Stimulated activated CD4-positive, alpha-beta T cell treated with anti-CD3 and anti-CD28 coated beads, TNF-alpha, amount 100 ng/mL, for 48 hours (primary cell): ENCODE data around the gene HOXB1.
"Not testable (repeated sequence)": the region's sequence is repeated elsewhere in the genome, so short reads cannot be mapped to it uniquely, and the experiment has no call there.

Source experiments
- DNase-seq, 3 donors: peaks; one replicate each; pipeline ENCODE4 v3.0.0-alpha.2; 2020; ENCODE audit warnings: low read depth in 3 of 3

The HOXB1 gene

DNA sequence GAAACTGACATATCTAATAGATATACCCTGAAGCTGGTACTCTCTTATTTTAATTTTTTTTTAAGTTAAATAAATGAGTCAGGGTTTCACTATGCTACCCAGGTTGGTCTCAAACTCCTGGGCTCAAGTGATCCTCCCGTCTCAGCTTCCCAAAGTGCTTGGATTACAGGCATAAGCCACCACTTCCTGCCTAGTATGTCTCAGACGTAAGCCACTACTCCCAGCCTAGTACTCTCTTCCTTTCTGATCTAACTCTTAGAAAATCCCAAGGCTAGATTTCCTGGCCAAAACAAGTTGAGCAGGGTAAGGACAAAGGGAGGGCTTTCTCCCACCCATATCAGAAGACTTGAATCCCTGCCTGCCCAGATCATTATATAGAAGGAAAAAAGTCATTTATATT lies 33.7 kb downstream of the HOXB1 start:
- DNase-seq = no peak

GRCh38 chr17:48494335-48494734 lies 36.5 kb downstream of the HOXB1 start:
- DNase-seq = no peak

DNA sequence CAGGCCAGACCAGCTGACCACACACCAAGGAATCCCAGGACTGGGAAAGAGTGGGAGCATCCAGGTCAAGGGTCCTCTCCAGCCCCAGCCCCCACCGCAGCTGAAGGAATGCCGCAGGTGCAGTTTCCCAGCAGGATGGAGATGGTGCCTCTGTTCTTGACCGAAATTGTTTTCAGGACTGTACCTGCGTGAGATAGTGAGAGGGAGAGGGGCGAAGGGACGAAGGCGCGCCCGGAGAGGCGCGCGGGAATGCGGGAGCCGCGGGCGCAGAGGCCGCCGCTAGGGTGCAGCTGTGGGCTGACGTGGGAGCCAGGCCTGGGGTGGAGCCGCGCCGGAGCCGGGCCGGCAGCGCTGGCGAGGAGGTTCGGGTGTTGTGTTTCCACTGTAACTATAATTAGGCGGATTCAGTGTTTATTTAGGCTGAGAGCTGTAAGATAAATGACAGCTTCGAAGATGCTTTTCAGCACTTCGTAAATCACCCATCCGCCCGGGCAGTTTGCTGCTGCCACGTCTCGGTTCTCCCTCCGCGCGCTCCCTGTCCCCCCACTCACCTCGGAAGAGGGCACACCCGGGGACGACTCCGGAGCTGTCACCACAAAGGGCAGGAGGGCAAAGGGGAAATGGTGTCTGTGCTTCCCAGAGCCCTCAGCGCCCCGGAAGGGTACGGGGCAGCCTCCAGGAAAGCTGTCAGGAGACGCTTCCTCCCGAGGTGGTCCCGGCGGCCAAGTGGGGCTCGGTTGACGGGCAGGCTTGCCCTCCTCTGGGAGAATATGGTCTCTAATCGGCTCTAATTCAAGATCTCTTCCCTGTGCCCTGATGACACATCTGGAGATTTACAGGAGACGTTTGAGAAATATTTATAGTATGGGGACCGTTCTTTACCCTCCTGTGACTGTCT lies 38.2 kb downstream of the HOXB1 start:
- peak in 2 of 3 donors; percentile 46 to 60 for DNase-seq

DNA sequence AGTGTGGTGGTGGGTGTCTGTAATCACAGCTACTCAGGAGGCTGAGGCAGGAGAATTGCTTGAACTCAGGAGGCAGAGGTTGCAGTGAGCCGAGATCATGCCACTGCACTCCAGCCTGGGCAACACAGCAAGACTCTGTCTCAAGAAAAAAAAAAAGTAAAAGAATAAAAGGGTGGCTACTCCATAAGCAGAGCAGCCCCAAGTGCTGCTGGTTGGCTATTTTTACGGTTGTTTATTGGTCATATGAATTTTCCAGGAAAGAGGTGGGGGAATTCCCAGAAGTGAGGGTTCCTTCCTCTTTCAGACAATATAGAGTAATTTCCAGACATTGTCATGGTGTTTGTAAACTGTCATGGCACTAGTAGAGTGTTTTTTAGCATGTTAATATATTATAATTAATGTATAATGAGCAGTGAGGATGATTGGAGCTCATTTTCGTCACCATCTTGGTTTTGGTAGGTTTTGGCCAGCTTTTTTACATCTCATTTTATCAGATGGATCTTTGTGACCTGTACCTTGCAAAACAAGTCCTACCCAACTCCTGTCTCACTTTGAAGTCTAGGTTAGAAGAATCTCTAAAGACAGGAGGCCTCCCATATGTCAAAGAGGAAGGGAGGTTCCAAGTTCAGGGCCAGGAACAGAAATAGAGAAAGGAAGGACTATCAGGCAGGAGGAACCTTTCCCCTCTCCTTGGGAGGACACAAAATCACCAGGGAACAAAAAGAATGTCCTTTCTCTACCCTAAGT lies 39.1 kb downstream of the HOXB1 start:
- no peak for DNase-seq

DNA sequence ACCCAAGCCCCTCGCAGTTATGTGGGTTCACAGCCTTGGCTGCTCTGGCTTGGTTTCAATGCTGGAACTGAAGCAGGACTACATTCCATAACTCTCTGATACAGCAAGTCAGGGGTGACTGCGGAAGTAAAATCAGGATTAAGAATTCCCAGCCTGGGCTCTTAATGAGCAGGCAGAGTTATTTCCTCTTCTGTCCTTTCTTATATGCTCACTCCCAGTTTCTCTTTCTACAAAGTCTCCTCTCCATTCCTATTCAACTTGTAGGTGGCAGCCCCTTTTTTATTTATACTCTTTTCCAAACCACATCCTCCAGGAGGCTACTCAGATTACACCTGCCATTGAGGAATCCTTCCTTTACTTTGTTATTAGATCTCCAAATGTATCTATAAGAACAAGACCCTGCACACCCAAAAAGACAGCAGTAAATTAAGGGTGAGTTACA lies 40.3 kb downstream of the HOXB1 start:
- no peak for DNase-seq

DNA sequence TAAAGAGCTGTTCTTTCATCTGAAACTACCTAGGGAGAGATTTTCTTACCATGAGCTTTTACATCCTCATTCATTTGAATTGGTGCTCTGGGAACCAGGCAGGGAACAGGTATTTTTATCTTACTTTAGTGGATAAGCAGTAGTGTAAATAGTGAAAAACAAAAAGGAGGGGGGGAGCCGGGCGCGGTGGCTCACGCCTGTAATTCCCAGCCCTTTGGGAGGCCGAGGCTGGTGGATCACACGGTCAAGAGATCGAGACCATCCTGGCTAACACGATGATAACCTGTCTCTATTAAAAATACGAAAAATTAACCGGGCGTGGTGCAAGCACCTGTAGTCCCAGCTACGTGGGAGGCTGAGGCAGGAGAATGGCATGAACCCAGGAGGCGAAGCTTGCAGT lies 41.0 kb downstream of the HOXB1 start:
- DNase-seq = no peak

DNA sequence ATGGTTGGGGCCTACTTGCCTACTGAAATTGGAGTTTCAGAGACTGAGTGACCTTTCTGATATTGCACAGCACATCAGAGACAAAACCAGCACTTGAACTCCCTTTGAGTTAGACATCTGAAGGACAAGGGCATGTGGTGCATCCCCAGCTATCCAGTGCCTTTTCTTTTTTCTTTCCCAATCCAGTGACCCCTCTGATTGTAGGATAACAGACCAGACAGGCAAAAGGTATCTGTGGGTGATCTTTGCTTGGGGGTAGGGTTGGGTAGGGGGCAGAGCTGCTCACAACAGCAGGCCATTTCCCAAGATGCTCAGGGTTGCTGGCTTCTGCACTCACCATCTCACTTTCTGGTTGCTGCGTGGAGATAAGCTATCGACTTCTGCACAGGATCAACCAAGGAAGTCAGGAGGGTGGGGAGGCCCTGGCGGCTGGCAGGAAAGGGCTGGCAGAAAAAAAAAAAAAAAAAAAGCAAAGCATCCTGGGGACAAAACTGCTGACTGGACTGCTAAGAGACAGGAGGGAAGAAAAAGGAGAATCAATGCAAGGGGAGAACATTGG lies 42.2 kb downstream of the HOXB1 start:
- DNase-seq = no peak

GRCh38 chr17:48487221-48487620 lies 43.6 kb downstream of the HOXB1 start:
- no peak for DNase-seq

GRCh38 chr17:48486557-48486956 lies 44.3 kb downstream of the HOXB1 start:
- no peak for DNase-seq

- no peak for DNase-seq
Measured at GRCh38 chr17:48484850-48485249, 46.0 kb downstream of the HOXB1 start.

DNA sequence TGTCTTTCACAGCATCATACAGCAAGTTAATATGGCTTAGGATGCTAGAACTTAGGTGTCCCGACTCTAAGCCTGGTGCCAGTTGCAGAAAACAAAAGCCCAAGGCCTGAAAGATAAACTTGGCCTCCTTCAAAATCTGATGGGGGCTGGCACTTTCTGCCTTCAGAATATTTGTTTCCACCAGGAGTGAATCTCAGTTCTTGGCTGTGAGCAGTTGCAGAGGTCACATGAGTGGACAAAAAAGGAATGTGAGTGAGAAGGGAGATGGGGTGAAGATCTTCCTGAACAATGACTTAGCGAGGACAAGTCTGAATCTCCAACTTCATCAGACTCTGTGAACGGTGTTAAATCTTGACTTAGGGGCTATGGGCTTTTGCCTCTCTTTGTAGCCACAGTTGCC lies 46.6 kb downstream of the HOXB1 start:
- DNase-seq = no peak

DNA sequence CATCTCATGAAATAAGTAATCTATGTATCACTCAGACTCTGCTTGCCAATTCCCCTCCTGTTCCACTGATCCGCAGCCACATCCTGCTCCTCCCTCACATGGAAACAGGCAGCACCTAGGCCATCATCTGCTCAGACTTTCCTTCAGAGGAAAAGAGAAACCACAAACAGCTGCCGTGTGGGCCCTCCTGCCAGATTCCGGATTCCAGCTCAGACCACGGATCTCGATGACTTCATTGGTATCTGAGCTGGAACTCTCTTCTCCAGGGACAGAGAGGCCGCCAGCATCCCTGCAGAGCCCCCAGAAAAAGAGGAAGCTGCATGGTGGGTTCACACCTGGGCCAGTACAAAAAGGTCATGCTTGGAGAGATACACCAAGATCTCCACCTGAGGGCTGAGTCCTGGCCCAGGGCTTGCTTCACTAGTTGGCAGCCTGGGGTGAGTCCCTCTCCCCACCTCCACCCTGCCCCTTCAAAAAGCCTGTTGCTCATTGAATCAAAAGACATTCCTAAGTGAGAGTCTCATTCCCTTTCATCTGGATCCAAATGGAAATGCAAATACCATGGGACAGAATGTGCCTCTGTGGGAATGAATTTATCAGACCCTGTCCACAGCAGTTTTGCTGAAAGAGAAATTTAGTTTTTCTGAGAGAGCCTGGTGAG lies 47.2 kb downstream of the HOXB1 start:
- peak in 2 of 3 donors; percentile 16 to 18 for DNase-seq

DNA sequence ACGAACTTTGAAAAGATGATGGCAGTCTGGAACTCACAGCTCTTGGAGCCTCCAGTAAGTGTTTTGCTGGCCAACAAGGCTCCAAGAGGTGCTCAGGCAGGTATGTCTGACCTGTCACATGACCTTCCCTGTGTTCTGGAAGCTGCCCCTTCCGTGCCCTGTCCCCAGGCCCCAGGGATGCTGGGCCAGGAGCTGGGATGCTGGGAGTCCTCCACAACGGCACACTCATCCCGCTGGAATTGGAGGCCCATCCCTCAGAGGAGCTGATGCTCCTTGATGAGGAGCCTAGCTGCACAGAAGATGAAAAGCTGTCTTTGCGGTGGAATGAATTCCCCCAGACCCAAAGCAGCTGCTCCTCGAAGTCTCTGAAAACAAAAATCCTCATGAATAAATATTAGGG lies 47.8 kb downstream of the HOXB1 start:
- DNase-seq = no peak

DNA sequence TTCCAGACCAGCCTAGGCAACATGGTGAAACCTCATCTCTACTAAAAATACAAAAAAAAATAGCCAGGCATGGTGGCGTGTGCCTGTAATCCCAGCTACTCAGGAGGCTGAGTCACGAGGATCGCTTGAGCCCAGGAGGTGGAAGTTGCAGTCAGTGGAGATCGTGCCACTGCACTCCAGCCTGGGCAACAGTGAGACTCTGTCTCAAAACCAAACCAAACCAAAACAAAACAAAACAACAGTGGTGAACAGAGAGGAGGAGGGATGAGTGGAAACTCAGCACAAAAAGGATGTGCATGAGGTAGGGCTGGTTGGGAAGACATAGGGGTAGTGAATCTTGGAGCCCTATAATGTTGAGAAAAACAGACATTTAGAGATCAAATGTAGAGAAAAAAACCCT lies 48.5 kb downstream of the HOXB1 start:
- DNase-seq = not testable (repeated sequence)

DNA sequence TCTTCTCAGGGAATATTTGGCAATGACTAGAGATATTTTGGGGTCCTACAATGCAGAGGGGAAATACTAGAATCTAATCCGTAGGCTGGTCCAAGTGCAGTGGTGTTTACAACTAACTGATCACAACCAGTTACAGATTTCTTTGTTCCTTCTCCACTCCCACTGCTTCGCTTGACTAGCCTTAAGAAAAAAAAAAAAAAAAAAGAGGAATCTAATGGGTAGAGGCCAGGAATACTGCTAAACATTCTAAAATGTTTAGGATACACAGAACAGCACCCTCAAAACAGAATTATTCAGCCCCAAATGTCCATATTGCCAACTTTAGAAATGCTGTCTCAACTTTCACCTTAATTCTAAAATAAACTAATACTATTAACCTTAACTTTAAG lies 51.8 kb downstream of the HOXB1 start:
- no peak for DNase-seq
